Cerebellar nuclear complex (tissue), 1 donor: Measurements from ENCODE around the gene PCDHGC3.

Experiments used
- DNase-seq, 2 experiments: peaks; one replicate each; lab custom pipeline; 2025; lab: John Stamatoyannopoulos, UW

Gene PCDHGC3

GRCh38 chr5:141485321-141486055 lies 9.7 kb downstream of the PCDHGC3 start:
- no peak for DNase-seq

- no peak for DNase-seq
These were observed 10.3 kb downstream of the PCDHGC3 start for GRCh38 chr5:141486091-141486490.

- no peak for DNase-seq
These were observed 11.4 kb downstream of the PCDHGC3 start for GRCh38 chr5:141487131-141487530.

GRCh38 chr5:141488591-141489561 lies 13.1 kb downstream of the PCDHGC3 start, which contains the start of gene PCDHGC5:
TSS of gene PCDHGC5 (plus strand) at chr5:141489081. CDS start at chr5:141489241, 160 bp downstream.
- no peak for DNase-seq

- DNase-seq: no peak
These were observed 14.1 kb downstream of the PCDHGC3 start for GRCh38 chr5:141489841-141490240.

- no peak for DNase-seq
These were observed 14.5 kb downstream of the PCDHGC3 start for GRCh38 chr5:141490271-141490670.

- no peak for DNase-seq
These were observed 15.0 kb downstream of the PCDHGC3 start for GRCh38 chr5:141490771-141491170.

GRCh38 chr5:141491323-141492167 lies 15.8 kb downstream of the PCDHGC3 start:
- DNase-seq: no peak

- DNase-seq: no peak
These were observed 16.6 kb downstream of the PCDHGC3 start for GRCh38 chr5:141492168-141492885.

GRCh38 chr5:141493500-141494422 lies 18.0 kb downstream of the PCDHGC3 start:
- no peak for DNase-seq

GRCh38 chr5:141494761-141495452 lies 19.1 kb downstream of the PCDHGC3 start:
- DNase-seq: no peak

GRCh38 chr5:141495453-141495811 lies 19.7 kb downstream of the PCDHGC3 start:
- no peak for DNase-seq

GRCh38 chr5:141496038-141496437 lies 20.3 kb downstream of the PCDHGC3 start:
- no peak for DNase-seq

GRCh38 chr5:141501761-141502160 lies 26.0 kb downstream of the PCDHGC3 start:
- no peak for DNase-seq

GRCh38 chr5:141503681-141504080 lies 27.9 kb downstream of the PCDHGC3 start:
- DNase-seq: no peak

- DNase-seq: no peak
These were observed 28.4 kb downstream of the PCDHGC3 start for GRCh38 chr5:141504216-141504615.

GRCh38 chr5:141506381-141507155 lies 30.8 kb downstream of the PCDHGC3 start:
- DNase-seq: no peak

- DNase-seq: no peak
These were observed 31.8 kb downstream of the PCDHGC3 start for GRCh38 chr5:141507387-141508091.
